SU-DHL-6 (cell line): ENCODE data around the gene ASIP.
"Not testable (repeated sequence)": the region's sequence is repeated elsewhere in the genome, so short reads cannot be mapped to it uniquely, and the experiment has no call there.

ENCODE experiments used
- H2AFZ ChIP-seq: fragments of 200-600 bp; sonication (generic); 2 replicates; pipeline ENCODE4 v1.6.1; 2014; ENCODE audit warnings: low read depth, mild to moderate bottlenecking, moderate library complexity, mixed read lengths, antibody characterized with exemption, low read length; ENCODE audit not compliant: severe bottlenecking
- H3F3A ChIP-seq: fragments of 200-600 bp; shearing (Covaris generic); 2 replicates; pipeline ENCODE4 v1.6.0; 2016; ENCODE audit warnings: antibody characterized with exemption, mild to moderate bottlenecking; ENCODE audit not compliant: insufficient read depth
- H3K27ac ChIP-seq: fragments of 200-600 bp; sonication (generic); 2 replicates; pipeline ENCODE4 v1.5.1; 2016; ENCODE audit warnings: low read depth, mild to moderate bottlenecking, low read length, moderate library complexity, mixed read lengths
- H3K27me3 ChIP-seq: fragments of 200-600 bp; sonication (generic), shearing (Covaris generic); 2 replicates; pipeline ENCODE4 v1.6.0; 2014; ENCODE audit warnings: mild to moderate bottlenecking, low read length
- H3K36me3 ChIP-seq: fragments of 200-600 bp; sonication (generic); 2 replicates; pipeline ENCODE4 v1.6.1; 2014; ENCODE audit warnings: mild to moderate bottlenecking, low read length, mixed read lengths
- H3K4me2 ChIP-seq: fragments of 300-600, 200-600 bp; shearing (Covaris generic), sonication (generic); 2 replicates; pipeline ENCODE4 v1.6.0; 2014; ENCODE audit warnings: low read length, low read depth, mild to moderate bottlenecking; ENCODE audit not compliant: poor library complexity, severe bottlenecking
- H3K4me3 ChIP-seq: fragments of 200-600 bp; sonication (generic); 2 replicates; pipeline ENCODE4 v1.5.1; 2014; ENCODE audit warnings: antibody characterized with exemption, low read length, mild to moderate bottlenecking, mixed read lengths; ENCODE audit not compliant: insufficient read depth, poor library complexity, severe bottlenecking
- H3K79me2 ChIP-seq: fragments of 200-600 bp; sonication (generic); 2 replicates; pipeline ENCODE4 v1.6.1; 2014; ENCODE audit warnings: mild to moderate bottlenecking, low read length, moderate library complexity; ENCODE audit not compliant: insufficient read depth
- H3K9ac ChIP-seq: fragments of 200-600 bp; sonication (generic); 2 replicates; pipeline ENCODE4 v1.7.0; 2014; ENCODE audit warnings: mild to moderate bottlenecking, low read length
- H3K9me2 ChIP-seq: fragments of 200-600 bp; sonication (generic); replicated peaks from 2 replicates; pipeline ENCODE4 v1.6.1; 2014; ENCODE audit warnings: low read length; ENCODE audit not compliant: insufficient read depth
- H3K9me3 ChIP-seq: fragments of 200-600 bp; sonication (generic); 2 replicates; pipeline ENCODE4 v1.6.1; 2014; ENCODE audit warnings: low read length, mixed read lengths; ENCODE audit not compliant: insufficient read depth
- H4K20me1 ChIP-seq: fragments of 200-600 bp; sonication (generic); 2 replicates; pipeline ENCODE4 v1.6.1; 2014; ENCODE audit warnings: low read depth, mild to moderate bottlenecking, antibody characterized with exemption, low read length, moderate library complexity, mixed read lengths
- CTCF ChIP-seq: fragments of 200-600 bp; sonication (generic); IDR thresholded peaks from one replicate; pipeline ENCODE4 v1.5.1; 2017; ENCODE audit warnings: antibody characterized with exemption, mild to moderate bottlenecking, low read length, moderate library complexity; ENCODE audit not compliant: insufficient read depth, poor library complexity, severe bottlenecking
- EZH2phosphoT487 ChIP-seq: fragments of 200-600 bp; sonication (generic), shearing (Covaris generic); conservative IDR thresholded peaks from 2 replicates; pipeline ENCODE4 v1.6.1; 2018; ENCODE audit warnings: mild to moderate bottlenecking, antibody characterized with exemption, low read length, moderate library complexity, mixed read lengths

The ASIP gene

GRCh38 chr20:34251619-34252018 is 10.4 kb downstream of the ASIP start:
- Histone ChIP-seq H3K79me2 (no peaks in the 10 kb centered on the region), H3K4me3 (no peak overlapping the region), H3K9ac (no peak overlapping the region), H3K9me2 (no peaks in the 10 kb centered on the region), H2AFZ (no peak overlapping the region), H3K36me3 (no peaks in the 10 kb centered on the region), H3K27ac (no peak overlapping the region), H3K9me3 (no peaks in the 10 kb centered on the region), H3K4me2 (no peak overlapping the region), H3F3A (no peaks in the 10 kb centered on the region), H3K27me3 (no peaks in the 10 kb centered on the region), H4K20me1 (no peaks in the 10 kb centered on the region)
- TF ChIP-seq CTCF (no peak), EZH2phosphoT487 (no peak)

GRCh38 chr20:34252431-34253086 is 11.3 kb downstream of the ASIP start:
- not testable (repeated sequence) for H3K4me2 ChIP-seq, H4K20me1 ChIP-seq, H3K4me3 ChIP-seq, H3K9me2 ChIP-seq, H3K9me3 ChIP-seq, H3F3A ChIP-seq, H3K27me3 ChIP-seq, H3K79me2 ChIP-seq, H2AFZ ChIP-seq, H3K9ac ChIP-seq, H3K36me3 ChIP-seq, H3K27ac ChIP-seq

- Histone ChIP-seq H3K27ac (no peak overlapping the region), H4K20me1 (no peaks in the 10 kb centered on the region), H2AFZ (no peak overlapping the region), H3K79me2 (no peaks in the 10 kb centered on the region), H3K9me2 (no peaks in the 10 kb centered on the region), H3K9ac (no peak overlapping the region), H3K27me3 (no peaks in the 10 kb centered on the region), H3K9me3 (no peaks in the 10 kb centered on the region), H3K4me3 (no peak overlapping the region), H3K36me3 (no peaks in the 10 kb centered on the region), H3K4me2 (no peak overlapping the region), H3F3A (no peaks in the 10 kb centered on the region)
- no peak for TF ChIP-seq EZH2phosphoT487
- no peak for TF ChIP-seq CTCF
Observed at GRCh38 chr20:34254979-34255378, 13.8 kb downstream of the ASIP start.

- Histone ChIP-seq H3K27ac (no peak overlapping the region), H4K20me1 (no peaks in the 10 kb centered on the region), H3K4me3 (no peak overlapping the region), H3K27me3 (no peaks in the 10 kb centered on the region), H3K9me2 (no peaks in the 10 kb centered on the region), H3K9ac (no peak overlapping the region), H3F3A (no peaks in the 10 kb centered on the region), H3K4me2 (no peak overlapping the region), H2AFZ (no peak overlapping the region), H3K36me3 (no peaks in the 10 kb centered on the region), H3K9me3 (no peaks in the 10 kb centered on the region), H3K79me2 (no peaks in the 10 kb centered on the region)
- TF ChIP-seq CTCF (no peak), EZH2phosphoT487 (no peak)
Observed at GRCh38 chr20:34256629-34257124, 15.5 kb downstream of the ASIP start.
